ENCODE results near the gene S100A16.
"Not testable (repeated sequence)": the region's sequence is repeated elsewhere in the genome, so short reads cannot be mapped to it uniquely, and the experiment has no call there.

The S100A16 gene

DNA sequence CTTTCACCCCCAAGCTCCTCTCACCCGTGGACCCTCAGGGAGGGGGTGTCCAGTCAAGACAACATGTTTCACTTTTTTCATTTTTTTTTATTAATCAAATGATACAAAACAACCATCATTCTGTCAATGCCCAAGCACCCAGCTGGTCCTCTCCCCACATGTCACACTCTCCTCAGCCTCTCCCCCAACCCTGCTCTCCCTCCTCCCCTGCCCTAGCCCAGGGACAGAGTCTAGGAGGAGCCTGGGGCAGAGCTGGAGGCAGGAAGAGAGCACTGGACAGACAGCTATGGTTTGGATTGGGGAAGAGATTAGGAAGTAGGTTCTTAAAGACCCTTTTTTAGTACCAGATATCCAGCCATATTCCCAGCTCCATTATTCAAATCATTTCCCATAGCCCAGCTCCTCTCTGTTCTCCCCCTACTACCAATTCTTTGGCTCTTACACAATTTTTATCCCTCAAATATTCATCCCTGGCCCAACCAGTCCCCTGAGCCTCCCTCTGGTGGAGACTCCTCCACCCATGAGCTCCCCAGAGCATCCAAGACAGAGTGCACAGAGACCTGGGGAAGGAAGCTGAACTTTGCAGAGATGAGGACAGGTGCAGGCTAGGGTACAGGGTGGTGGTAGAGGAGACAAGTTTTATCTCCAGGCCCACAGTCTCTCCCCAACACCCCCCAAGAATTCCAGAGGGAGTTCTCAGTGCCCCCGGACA lies 1.4 kb upstream of the S100A16 start:
- DNase-seq: no peak

DNA sequence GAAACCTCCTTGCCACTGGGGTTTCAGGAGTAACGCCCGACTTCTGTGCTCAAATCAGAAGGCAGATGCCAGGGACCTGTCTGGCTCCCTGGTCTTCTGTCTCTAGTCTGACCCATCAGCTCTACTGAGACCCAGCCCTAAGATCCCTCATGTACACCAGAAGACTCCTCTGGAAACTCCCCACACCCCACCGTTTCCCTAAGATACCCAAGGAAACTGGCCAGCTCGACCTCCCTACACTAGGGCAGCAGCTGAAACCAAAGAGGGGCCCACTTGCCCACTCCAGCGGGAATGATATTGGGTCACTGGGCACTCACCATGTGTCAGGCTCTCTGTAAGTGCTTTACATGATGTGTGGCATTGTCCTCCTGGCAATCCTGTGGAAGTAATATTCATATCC lies 469 bp upstream of the S100A16 start:
- DNase-seq: no peak

DNA sequence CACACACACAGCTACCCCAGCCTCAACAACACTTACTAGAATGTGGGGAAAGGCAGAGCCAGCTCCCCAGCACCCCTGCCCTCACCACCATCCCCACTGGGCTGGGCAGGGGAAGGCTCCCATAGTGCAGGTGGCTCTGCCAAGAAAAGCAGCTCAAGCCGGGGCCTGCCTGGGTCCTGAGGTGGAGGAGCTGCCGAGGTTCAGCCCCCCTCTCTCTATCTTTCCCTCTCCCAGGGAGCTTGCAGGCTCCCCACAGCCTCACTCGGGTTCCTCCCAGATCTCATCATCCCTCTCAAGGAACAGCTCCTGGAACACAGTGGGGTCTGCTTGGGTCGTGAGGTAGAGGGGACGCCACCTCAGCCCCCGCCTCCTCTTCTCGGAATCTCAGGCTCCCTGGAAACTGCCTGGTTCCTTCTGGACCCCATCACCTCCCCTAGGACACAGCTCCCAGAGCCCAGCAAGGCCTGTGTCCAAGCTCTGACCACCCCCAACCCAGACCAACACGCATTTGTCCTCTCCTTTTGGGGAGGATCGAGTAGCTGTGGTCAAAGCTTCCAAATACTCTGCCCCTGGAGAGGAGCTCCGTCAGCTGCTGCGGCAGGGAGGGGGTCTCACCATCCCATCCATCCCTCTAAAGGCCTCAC lies 704 bp downstream of the S100A16 start:
- no peak for DNase-seq

DNA sequence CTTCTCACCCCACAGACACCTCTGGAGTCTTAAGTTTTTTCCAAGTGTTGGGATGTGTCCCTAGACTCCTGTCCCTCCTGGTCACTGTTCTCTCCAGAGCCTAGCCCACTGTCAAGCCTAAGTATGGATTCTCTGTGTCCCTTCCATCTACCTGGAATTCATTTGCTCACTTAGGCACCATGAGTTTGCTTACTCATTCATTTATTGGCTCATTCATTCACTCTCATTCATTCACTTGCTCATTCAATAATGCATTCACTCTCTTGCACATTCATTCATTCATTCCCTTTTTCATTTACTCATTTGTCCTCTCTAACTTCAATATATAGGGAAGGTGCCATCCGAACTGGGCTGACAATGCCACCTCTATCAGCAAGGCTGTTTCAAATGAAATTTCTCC lies 1.6 kb downstream of the S100A16 start:
- DNase-seq: no peak

DNA sequence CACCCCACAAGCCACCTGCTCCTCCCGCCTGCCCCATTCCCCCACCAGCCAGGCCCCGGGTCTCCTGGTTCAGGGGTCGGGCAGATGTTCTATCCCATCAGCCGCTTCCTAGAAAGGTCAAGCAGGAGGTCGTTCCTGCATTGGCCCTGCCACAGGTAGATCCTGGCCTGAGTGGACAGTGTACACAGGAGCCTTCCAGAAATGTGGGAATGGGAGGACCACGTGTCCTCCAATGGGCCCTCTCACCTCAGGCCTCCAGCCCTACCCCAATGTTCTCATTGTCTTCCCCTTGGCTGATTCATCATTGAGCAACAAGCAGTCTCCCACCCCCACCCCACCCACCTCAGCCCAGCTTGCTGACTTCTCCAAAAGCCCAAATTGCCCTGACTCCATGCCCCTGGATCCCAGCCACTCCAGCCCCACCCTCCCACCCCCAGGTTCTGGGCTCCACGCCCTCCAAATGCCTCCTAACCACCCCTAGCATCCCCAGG lies 2.1 kb downstream of the S100A16 start:
- DNase-seq: no peak

DNA sequence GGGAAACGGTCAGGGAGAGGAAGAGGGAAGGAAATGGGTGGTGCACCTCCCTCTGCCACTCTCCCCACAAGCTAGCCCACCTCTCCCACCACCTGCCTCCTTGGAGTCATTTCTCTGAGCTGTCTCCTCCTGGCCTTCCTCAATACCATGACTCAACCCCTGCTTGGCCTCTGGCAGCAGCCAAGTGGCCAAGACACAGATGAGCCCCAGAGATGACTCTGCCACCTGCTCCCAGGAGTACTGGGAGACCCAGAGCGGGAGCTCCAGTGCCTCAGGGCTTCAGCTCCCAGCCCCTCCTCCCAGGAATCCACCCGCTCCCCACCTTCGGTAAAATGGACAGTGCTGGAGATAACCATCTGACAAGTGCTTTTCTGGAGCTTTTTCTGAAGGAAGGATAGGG lies 2.6 kb downstream of the S100A16 start:
- DNase-seq: no peak

DNA sequence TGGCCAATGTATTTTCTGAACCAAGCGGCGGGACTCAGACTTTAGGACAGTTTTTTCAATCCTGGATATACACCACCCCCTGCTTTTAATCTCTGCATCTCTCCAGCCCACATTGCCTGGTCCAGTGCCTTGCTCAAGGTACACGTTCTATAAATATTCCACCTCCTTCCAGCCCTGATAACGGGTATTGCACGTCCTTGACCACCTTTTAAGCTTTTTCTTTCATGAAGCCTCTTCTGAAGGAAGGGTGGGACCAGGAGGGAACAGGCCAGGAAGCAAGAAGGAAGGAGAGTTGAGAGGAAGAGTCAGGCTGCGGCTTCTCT lies 3.4 kb downstream of the S100A16 start:
- DNase-seq: no peak

DNA sequence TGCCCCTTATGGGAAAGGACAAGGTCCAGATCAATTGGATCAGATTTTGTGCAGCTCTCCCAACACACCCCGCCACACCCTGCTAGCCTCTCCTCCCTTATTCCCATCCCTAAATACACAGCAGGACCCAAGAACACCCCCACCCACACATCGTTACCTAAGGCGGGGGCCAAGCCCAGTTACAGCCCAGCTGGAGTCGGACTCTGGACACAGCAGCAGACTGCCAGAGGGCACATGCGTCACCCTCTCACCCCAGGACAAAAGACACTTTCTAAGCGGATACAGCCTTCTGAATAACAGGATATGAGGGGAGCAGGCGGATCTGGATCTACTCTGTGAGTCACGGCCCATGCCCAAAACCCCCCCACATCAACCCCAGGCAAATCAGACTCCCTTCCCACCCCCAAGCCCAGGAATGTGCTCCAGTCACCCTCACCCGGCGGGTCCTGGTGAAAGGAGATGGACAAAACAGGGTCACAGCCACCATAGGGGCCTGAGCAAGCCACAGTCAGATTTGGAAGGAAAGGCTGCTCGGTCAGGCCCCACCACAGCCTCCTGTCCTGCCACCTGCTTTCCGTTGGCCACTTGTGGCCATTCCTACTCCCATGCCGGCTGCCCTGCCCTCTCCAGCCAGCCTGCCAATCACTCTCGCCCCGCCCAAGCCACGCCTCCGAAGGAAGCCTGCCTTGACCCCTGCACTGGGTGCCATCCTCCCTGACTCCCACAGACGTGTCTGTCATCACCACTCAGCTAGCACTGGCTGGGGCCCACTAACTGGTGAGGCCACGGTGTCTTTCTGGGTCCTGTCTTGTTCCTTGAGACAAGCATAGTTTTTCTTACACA lies 4.0 kb downstream of the S100A16 start:
- DNase-seq: no peak

DNA sequence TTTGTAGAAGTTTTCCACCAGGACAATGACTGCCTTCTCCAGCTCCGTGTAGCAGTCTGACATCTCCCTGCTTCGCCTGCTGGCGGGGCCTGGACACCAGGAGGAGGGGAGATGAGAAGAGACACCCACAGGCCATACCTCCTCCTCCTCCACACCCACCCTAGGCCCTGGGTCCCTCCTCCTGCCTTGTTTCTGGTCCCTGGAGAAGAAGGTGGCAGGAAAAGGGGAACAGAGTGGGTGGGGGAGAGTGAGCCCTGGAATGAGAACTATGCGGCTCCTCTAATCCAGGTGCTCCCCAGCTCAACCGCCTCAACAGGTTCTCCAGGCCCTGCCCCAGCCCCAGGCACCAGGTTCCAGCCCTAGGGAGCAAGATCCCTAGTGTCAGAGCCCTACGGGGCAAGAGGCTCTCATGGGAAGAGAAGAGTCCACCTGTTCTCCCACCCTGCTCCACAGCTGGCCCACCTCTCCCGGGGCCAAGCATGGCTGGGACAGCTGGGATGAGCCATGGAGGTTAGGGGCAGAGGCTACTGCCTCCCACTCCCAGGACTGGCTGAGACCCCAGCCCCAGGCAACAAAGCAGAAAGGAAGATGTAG lies 4.8 kb downstream of the S100A16 start:
- DNase-seq: no peak

DNA sequence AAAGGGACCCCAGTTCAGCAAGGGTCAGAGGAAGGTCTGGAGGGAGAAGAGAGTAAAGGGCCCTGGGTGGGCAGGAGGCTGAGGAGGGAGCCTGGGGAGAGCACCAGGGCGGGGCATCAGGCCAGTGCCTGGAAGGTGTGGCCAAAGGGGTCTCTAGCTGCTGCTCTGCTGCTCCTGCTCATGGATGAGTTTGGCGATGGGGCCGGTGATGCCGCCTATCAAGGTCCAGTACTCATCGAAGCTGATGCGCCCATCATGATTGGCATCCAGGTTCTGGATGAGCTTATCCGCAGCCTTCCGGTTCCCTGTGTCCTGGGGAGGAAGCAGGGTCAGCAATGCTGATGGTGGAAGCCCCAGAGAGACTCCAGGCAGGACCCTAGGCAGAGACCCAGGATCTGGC lies 5.6 kb downstream of the S100A16 start:
- no peak for DNase-seq

DNA sequence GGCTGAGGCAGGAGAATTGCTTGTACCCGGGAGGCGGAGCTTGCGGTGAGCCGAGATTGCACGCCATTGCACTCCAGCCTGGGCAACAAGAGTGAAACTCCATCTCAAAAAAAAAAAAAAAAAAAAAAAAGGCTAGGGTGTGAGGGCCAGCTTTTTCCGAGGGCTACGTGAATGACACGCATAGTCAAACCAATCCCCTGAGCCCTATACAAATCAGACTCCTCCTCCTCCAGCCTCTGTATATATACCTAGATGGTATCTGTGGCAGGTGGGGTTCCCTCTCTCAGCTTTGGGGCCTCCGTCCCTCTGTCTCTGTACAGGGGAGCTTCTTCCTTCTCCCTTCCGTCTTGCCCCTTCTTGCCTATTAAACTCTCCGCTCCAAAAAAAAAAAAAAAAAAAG lies 6.7 kb downstream of the S100A16 start:
- DNase-seq: no peak

DNA sequence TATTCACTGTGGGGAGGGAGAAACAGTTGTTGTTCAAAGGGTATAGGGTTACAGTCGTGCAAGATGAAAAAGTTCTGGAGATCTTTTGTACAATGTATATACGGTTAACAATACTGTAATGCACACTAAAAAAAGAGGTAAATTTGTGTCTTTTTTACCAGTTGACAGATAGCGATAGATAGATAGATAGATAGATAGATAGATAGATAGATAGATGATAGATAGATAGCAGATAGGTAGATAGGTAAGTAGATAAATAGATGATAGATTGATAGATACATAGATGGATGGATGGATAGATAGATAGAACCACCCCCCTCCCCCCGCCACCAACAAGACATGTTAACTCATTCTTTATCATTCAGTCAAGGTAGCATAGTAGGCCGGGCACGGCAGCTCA lies 10.2 kb downstream of the S100A16 start:
- DNase-seq: no peak

DNA sequence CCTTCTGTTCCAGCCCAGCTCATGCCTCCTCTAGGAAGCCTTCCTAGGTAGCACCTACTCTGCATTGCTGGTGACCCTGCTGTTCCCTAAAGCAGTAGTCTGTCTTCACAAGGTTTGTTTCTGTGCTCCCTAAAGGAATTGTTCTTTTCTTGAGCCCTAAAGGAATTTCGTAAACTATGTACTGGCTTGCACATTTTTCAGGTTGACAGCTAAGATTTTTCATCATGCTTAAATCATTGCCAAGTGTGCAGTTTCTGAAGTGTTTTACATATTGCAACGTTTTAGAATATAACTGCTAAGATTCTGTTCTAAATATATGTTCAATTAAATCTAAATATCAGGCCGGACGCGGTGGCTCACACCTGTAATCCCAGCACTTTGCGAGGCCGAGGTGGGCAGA lies 13.1 kb downstream of the S100A16 start:
- DNase-seq: no peak

DNA sequence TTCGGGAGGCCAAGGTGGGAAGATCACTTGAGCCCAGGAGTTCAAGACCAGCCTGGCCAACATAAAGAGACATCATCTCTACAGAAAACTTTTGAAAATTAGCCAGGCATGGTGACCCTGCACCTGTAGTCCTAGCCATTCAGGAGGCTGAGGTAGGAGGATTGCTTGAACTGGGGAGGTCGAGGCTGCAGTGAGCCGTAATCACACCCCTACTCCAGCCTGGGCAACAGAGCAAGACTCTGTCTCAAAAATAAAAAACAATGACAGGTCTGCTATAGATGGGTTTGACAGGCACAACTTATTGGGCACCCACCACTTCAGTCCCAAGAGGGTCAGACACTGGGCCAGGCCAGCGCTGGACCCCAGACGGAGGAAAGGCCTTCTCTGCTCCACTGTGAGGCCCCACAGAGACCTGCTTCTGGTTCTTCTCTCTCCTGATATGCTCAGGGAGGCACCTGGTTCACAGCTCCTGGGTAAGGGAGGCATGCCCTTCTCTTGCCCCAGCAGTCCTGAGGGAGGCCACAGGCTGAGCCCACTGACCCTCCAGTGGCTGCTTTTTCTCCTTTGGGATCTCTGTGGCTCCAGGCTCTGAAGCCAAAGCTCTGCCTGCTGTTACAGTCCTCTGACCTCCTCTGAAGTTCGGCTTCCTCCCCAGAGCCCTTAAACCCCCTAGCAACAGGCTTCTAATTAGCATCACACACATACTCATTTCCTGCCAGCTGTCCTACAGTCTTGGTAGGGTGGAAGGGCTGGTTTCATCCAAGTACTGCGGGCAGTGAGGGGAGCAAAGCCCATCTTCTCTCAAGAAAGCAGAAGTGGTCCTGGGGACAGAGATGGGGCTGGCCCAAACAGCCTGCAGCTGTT lies 14.4 kb downstream of the S100A16 start:
- DNase-seq: peak; percentile 34

DNA sequence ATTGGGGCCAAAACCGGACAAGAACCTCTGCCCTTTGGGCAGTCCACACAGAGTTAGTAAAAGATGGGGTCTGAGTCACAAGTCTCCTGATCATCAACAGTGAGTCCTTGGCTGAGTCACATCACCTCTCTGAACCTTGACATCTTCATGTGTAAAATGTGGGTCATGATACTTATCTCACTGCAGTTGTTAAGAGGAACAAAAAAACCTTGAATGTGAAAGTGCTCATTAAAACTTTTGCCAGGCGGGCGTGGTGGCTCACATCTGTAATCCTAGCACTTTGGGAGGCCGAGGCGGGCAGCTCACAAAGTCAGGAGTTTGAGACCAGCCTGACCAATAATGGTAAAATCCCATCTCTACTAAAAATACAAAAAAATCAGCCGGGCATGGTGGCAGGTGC lies 15.7 kb downstream of the S100A16 start:
- DNase-seq: no peak

DNA sequence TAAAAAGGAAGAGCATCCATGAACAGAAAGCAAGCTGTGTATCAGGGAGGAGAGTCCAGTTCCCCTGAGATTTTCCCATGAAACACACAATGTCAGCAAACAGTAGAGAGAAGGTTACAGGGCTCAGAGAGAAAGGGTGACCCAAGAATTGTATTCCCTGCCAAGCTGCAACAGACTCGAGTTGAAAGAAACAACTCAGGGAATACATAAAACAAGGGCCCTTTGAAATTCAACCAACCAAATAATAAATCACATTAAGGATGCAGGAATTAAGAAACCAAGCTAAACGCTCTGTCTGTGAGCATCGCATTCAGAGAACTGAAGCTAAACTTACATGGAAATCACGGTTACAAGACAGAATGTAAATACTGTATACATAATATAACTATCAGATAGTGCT lies 20.2 kb downstream of the S100A16 start:
- no peak for DNase-seq

DNA sequence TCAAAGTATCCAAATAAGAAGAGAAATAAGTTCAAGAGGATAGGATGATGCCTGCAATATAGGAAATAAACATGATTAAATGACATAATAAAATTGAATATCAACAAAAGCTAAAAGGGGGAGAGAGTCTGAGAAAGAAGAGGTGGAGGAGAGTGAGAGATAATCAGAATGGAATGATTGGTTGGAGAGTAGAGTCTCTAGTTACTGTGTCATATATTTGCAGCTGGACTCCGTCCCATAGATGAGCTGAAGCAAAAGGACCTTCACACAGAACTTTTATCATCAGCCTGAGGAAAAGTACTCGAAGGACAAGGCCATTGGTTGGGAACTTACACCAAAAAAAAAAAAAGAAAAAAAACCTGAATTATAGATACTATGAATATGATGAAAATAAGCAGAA lies 24.5 kb downstream of the S100A16 start:
- DNase-seq: no peak

DNA sequence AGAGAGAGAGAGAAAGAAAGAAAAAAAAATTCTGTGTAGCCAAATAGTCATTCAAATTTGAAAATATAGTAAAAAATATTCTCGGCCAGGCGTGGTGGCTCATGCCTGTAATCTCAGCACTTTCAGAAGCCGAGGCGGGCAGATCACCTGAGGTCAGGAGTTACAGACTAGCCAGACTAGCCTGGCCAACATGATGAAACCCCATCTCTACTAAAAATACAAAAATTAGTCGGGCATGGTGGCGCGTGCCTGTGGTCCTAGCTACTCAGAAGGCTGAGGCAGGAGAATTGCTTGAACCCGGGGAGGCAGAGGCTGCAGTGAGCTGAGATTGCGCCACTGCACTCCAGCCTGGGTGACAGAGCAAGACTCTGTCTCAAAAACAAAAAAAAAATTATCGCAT lies 24.9 kb downstream of the S100A16 start:
- DNase-seq: not testable (repeated sequence)

DNA sequence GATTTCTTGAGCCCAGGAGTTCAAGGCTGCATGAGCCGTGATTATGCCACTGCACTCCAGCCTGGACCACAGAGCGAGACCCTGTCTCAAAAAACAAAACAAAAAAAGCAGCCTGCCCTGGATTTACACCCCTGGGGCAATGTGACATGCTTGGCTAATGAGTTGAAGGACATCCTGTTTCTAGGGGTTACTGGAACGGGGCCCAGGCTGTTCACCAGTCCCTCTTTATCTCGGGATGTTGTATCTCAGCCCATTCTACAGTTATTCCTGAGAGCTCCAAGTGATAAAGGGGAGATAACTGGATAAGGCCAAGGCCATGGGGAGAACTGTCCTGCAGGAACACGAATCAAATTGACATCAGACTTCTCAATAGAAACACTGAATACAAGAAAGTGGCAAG lies 25.6 kb downstream of the S100A16 start:
- no peak for DNase-seq

DNA sequence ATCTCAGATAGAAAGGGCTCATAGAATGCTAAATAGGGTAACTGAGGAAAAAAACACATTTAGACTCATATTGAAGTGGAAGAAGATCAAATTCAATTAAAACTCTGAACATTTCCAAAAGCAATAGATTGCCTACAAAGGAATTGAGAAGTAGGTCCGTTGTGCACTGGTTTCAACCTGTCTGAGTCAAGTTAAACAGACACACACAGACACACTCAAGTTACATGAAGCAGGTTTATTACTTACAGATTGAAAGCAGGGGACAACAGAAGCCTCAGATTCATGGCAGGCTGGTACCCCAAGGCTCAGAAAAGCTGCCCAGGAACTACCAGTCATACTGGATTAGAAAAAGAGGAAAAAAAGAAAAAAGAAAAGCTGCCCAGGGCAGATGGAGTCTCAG lies 26.6 kb downstream of the S100A16 start:
- no peak for DNase-seq

DNA sequence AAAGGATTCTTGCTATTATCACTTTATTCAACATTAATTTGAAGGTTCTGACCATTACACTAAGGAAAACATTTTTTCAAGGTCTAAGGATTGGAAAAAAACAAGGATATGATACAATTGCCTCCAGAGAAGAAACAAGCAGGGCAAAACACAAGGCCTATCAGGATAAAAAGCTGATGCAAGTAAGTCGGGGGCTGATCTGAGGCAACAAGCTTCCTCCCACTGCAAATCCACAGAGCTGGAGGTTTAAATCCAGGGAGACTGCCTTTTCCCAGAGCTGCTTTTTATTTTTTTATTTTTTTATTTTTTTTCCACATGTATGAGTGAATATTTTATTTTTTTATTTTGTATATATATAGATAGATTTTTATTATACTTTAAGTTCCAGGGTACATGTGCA lies 27.9 kb downstream of the S100A16 start:
- DNase-seq: no peak

DNA sequence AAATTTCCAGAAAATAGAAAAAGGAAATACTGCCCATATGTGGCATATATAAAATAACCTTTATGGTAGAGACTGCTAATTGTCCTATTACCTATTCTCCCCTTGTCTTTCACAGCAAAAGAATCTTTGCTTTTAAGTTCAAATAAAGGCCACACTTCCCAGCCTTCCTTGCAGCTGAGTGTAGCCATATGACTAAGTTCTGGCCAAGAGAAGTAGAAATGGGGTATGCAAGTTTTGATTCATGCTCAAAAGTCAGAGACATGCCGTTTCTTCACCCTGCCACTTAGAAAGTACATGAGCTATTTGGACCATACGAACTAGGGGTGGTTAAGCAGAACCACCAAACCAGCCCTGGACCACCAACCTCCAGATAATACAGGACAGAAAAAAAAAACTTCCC lies 29.0 kb downstream of the S100A16 start:
- no peak for DNase-seq

DNA sequence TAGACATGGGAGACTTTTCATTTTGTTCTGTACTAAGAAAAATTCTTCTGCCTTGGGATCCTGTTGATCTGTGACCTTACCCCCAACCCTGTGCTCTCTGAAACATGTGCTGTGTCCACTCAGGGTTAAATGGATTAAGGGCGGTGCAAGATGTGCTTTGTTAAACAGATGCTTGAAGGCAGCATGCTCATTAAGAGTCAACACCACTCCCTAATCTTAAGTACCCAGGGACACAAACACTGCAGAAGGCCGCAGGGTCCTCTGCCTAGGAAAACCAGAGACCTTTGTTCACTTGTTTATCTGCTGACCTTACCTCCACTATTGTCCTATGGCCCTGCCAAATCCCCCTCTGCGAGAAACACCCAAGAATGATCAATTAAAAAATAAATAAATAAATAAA lies 29.4 kb downstream of the S100A16 start:
- not testable (repeated sequence) for DNase-seq

Measured in NCI-H2171 treated with DMSO at 0.1 percent for 48 hours (cell line).